NCI-H82 (cell line): Measurements from ENCODE around the gene SPATA33.
A peak's percentile ranks its signal among the peaks of the same experiment; 100 is the strongest.
"Not testable (repeated sequence)": the region's sequence is repeated elsewhere in the genome, so short reads cannot be mapped to it uniquely, and the experiment has no call there.

Source experiments
- DNase-seq: peaks from one replicate; lab custom pipeline; 2025; lab: John Stamatoyannopoulos, UW

Gene SPATA33

DNA sequence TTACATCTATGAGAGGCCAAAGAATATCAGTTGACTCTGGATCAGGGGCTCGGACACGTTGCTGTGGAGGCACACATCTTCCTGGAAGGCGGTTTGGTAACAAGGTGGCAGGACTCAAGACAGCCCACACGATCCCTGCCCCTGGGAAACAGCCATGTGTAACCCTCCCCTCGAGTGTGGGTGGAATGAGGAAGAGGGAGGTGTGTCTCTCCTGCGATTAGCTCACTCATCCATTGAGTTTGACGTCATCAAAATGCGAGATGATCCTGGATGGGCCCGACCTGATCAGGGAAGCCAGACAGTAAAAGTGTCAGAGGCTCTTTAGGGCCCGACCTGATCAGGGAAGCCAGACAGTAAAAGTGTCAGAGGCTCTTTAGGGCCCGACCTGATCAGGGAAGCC, 6.6 kb downstream of the SPATA33 start:
- not testable (repeated sequence) for DNase-seq

DNA sequence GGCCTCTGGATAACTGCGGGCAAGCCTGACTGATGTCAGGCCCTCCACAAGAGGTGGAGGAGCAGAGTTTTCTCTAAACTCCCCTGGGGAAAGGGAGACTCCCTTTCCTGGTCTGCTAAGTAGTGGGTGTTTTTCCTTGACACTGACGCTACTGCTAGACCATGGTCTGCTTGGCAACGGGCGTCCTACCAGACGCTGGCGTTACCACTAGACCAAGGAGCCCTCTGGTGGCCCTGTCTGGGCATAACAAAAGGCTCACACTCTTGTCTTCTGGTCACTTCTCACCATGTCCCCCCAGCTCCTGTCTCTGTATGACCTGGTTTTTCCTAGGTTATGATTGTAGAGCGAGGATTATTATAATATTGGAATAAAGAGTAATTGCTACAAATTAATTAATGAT, 9.4 kb downstream of the SPATA33 start:
- DNase-seq = peak; percentile 64

GRCh38 chr16:89667633-89668032, 10.0 kb downstream of the SPATA33 start:
- DNase-seq = no peak

GRCh38 chr16:89668790-89669158, 11.1 kb downstream of the SPATA33 start:
- no peak for DNase-seq

GRCh38 chr16:89669755-89670154, 12.1 kb downstream of the SPATA33 start:
- DNase-seq = no peak

GRCh38 chr16:89670496-89671431, 13.1 kb downstream of the SPATA33 start:
- no peak for DNase-seq

- DNase-seq = not testable (repeated sequence)
Measured at GRCh38 chr16:89671565-89671964, 13.9 kb downstream of the SPATA33 start.

DNA sequence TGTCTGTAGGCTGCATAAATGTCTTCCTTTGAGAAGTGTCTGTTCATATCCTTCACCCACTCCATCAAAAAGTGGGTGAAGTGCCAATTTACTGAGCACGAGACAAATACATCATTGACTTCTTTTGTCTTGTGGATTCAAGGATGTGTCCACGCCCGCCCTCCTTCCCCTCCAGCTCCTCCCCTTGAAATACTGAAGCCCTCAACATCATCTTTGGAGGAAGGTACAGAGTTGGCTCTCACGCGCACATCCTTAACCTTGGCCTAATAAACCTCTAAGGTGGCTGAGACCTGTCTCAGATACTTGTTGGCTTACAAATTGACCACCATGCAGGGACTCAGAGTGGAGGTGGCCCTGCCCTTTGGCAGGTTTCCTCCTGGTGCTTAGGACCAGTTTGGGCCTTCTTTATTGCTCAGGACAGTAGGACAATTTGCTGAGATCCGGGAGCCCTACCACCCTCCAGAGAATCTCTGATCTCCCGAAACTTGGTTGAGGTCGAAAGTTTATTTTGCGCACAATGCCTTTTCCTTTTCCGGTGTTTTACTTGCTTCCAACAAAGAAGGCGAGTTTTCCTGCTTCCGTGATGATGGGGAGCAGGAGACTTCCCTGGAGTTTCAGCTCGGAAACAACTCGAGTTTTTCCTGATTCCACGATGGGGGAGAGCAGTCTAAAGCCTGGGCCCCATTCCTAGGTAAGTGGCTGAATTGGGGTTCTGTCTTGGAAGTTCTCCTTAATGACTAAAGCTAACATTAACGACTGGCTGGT, 14.7 kb downstream of the SPATA33 start:
- no peak for DNase-seq

GRCh38 chr16:89678258-89678657, 20.6 kb downstream of the SPATA33 start:
- DNase-seq = no peak

DNA sequence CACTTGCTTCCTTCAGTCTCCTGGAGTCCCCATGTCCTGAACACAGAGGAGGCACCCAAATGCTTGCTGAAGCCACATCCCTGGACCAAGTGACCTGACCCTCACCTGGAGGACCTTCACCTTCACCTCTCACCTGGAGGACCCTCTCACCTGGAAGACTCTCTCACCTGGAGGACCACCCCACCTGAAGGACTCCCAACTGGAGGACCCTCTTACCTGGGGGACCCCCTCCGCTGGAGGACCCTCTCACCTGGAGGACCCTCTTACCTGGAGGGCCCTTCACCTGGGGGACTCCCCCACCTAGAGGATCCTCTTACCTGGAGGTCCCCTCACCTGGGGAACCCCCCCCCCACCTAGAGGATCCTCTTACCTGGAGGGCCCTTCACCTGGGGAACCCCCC, 28.3 kb downstream of the SPATA33 start:
- no peak for DNase-seq

- peak; percentile 92 for DNase-seq
Measured at GRCh38 chr16:89686520-89687091, 29.0 kb downstream of the SPATA33 start, which contains the start of gene CDK10. Gene CDK10 (plus strand): TSS chr16:89686689. CDS start chr16:89686711, 22 bp downstream.

- peak; percentile 33 for DNase-seq
Measured at GRCh38 chr16:89687092-89687940, 29.7 kb downstream of the SPATA33 start.

DNA sequence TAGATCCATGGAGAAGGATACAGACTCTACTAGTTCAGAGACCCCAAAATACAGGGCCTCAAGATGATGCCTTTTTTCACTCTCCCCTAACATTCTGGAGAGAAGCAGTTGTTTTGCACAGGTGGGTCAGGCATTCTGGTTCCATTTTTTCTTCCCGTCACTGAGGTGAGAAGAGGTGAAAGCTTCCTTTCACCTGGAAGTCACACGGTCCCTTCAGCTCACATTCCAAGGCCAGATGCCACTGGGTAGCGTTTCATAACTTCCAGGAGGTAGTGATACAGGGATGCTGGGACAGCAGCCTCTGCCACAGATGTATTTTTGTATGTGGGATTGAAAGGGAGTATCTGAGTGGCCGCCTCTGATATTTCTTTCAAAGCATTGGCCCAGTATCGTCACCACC, 30.8 kb downstream of the SPATA33 start:
- no peak for DNase-seq

DNA sequence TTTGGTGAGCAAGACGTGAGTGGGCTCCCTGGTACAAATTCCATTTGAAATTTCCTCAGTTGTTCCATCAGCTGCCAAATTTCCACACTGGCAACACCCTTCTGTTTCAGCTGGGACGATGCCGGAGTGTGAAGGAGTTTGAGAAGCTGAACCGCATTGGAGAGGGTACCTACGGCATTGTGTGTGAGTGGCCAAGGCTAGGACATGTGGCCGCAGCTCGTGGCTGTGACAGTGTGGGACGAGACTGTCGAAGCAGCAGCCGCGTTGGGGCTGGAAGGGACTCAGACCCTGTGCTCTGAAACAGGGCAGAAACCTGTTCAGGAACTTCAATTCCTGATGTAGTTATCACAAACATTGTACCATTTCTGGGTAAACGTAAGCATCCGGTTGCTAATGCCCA, 31.5 kb downstream of the SPATA33 start:
- DNase-seq = no peak

GRCh38 chr16:89689621-89690020, 32.0 kb downstream of the SPATA33 start:
- not testable (repeated sequence) for DNase-seq

- no peak for DNase-seq
Measured at GRCh38 chr16:89690392-89690901, 32.8 kb downstream of the SPATA33 start.

DNA sequence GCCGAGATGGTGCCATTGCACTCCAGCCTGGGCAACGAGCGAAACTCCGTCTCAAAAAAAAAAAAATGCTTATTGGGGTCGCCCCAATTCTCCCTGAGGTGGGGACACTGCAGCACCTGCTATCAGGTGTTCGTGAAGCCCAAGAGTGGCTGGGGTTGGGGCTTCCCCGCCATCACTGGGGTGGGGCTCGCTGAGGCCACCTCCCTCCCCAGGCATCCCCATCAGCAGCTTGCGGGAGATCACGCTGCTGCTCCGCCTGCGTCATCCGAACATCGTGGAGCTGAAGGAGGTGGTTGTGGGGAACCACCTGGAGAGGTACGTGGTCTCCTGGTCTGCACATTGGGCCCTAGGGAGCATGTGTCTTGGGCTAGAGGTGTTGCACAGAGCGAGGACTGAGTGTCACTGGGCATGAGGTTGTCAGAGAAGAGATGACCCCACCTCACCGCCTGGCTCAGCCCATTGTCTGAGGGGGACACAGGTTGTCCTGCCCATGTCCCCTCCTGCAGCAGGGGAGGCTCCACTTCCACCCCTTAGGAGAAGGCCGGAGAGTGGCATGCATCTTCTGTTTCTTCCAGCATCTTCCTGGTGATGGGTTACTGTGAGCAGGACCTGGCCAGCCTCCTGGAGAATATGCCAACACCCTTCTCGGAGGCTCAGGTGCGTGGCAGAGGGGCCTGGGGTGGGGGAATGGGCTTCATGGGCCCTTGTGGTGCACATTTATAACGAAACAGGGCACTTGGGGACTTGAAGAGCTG, 33.8 kb downstream of the SPATA33 start:
- no peak for DNase-seq

- no peak for DNase-seq
Measured at GRCh38 chr16:89691986-89692569, 34.4 kb downstream of the SPATA33 start.

DNA sequence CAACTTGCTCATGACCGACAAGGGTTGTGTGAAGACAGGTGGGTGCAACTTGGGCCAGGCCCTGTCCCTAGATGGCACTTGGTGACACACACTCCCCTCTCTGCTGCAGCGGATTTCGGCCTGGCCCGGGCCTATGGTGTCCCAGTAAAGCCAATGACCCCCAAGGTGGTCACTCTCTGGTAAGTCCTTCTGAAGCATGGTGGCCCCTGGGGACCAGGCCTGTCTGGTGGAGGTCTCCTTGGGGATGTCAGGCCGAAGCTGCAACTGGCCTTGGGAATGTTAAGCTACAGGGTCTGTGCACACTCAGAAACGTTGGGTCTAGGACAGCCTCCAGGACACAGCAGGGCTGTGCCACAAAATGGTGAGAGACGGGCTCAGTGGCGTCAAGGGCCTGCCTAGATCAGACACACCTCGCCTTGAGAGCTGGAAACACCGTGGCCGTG, 35.7 kb downstream of the SPATA33 start:
- no peak for DNase-seq
